SIG-M5 treated with dmso at 0.1 percent for 504 hours (cell line): ENCODE measurements around the gene OXT.

Experiments used
- DNase-seq: peaks from one replicate; lab custom pipeline; 2025; ENCODE audit not compliant: unreplicated experiment; lab: John Stamatoyannopoulos, UW

Gene OXT

DNA sequence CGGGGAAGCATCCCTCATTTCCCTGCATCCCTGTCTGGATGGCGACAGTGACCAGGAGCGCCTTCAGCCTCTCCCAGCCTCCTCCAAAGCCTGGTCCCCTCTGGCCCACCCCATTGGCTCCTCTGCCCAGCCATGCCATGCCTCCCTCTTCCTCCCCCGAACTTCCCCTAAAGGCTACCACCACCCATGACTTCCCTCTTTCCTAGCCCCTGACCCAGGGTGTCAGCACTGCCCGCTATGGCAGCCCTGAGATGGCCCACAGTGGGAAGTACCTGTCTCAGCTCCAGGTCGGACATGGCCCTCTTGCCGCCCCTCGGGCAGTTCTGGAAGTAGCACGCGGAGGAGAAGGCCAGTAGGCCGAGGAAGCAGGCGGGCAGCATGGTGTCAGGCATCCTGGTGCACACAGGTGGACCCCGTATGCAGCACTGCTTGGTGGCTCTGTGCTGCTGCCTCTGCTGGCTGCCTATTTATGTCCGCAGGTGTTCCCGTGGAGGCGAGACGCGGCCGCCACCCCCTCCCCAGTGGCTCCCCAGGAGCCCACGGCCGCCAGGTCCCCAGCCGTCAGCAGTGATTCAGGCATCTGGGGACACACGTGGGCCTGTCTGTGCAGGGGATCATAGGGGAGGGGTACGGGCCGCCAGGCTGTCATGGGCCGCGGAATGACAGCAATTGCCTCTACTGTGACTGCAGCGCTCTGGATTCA is 13.0 kb downstream of the OXT start, which contains the start of gene AVP:
Gene AVP, minus strand, starts transcription at position 442 of the 703 bp plus-strand sequence. Its CDS starts 50 bp downstream, at position 392.
- no peak for DNase-seq

DNA sequence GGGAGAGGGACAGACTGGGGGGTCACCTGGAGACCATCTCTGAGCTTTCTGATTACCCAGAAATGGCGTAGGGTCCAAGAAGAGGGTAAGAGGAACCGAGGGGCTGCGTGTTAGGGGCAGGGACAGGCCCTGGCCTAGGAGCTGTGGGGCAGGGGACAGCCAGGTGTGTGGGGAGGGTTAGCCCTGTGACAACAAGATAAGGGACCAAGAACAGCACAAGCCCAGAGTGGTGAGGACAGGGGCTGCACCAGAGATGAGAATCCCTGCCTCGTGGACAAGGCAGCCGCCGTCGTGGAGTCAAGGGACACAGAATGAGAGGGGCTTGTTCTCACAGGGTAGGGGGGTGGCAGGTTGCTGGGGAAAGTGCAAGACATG is 13.6 kb downstream of the OXT start:
- DNase-seq, result no peak

GRCh38 chr20:3085571-3086072 is 14.2 kb downstream of the OXT start:
- DNase-seq, result no peak

DNA sequence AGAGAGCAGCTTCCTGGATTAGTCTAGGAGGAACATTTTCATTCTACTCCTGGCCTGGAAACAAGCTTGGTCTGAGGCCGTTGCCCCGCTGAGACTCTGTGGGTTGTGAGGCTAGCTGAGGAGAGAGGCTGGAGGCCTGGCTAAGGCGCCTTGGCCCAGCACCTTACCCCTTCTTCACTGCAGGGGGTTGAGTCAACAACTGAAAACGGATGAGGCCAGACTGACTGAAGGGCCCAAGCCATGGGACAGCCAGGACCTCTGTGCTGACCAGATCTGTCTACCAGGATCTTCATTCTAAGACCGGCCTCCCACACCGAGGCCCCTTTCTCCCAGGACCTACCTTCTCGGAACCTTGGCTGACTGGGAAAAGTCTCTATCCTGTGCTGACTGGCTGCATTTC is 16.6 kb downstream of the OXT start:
- no peak for DNase-seq

DNA sequence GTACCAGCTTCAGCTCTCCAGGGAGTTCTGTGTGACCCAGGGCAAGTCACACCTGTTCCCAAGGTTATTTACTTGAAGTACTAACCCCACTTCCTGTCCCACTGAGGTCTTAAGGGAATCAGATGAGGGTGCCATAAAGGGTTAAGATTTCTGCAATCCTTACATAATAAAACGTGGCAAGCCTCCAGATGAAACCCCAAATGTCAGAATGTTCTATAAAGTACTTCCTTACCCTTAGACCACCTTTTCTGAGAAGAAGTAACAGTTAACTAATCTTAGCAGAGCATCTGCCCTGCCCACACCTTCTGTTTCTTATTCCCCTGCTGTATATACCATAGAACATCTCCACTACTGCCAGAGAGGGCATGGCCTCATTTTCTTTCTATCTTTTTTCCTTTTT is 19.1 kb downstream of the OXT start:
- DNase-seq, result no peak

GRCh38 chr20:3092611-3093379 is 21.4 kb downstream of the OXT start:
- DNase-seq, result no peak

DNA sequence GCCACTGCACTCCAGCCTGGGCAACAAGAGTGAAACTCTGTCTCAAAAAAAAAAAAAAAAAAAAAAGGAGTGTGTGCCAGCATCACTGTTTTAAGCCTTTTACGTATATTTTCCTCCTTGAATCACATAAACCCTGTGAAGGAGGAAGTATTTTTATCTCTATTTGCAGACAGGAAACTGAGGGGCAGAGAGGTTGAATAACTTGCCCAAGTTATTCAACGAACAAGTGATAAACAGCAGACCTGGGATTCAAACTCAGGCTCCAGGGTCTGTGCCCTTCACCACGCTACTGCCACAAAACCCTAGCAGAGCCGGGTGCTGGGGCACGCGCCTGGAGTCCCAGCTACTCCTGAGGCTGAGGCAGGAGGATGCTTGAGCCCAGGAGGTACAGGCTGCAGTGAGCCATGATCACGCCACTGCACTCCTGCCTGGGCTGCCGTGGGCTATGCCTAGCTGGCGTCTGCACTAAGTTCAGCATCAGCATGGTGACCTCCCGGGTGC is 22.5 kb downstream of the OXT start:
- peak; percentile 43 for DNase-seq

DNA sequence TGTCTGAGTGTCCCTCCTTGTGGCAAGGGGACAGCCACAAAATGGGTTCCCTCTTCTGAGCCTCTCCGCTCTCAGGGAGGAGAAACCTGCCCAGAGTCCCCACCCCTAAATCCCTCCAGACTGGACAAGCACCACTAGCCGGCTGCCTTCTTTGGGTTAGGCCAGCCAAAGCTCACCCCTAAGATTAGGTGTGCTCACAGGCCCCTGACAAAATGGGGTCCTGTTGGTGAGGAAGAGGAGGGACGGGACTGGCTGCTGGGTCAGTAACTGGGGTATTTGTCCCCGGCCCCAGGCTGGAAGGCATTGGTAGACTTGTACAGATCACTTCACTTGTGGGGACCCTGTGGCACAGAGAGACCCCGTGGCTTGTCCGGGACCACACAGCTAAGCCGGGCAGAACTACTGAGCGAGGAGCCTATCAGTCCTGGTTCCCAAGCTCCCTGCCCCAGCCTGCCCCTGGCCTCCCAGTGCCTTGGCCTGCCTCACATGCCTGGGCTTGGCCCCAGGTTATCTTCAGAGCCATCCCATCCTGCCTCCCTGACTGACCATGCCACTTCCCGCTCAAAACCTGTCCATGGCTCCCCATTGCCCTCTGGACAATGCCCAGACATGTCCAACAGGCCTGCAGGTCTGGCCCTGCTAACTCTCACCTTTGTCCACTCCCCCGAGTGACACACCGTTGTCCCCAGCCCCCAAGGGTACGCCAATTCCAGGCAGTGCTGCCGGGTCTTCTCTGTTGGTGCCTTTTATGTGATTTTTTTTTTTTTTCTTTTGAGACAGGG is 23.6 kb downstream of the OXT start:
- DNase-seq, result no peak

GRCh38 chr20:3100480-3100879 is 29.1 kb downstream of the OXT start:
- DNase-seq, result no peak

- DNase-seq, result no peak
Measured at GRCh38 chr20:3101251-3101650, 29.8 kb downstream of the OXT start.

- DNase-seq, result no peak
Measured at GRCh38 chr20:3101737-3102574, 30.5 kb downstream of the OXT start.

GRCh38 chr20:3102575-3103368 is 31.4 kb downstream of the OXT start:
- no peak for DNase-seq

DNA sequence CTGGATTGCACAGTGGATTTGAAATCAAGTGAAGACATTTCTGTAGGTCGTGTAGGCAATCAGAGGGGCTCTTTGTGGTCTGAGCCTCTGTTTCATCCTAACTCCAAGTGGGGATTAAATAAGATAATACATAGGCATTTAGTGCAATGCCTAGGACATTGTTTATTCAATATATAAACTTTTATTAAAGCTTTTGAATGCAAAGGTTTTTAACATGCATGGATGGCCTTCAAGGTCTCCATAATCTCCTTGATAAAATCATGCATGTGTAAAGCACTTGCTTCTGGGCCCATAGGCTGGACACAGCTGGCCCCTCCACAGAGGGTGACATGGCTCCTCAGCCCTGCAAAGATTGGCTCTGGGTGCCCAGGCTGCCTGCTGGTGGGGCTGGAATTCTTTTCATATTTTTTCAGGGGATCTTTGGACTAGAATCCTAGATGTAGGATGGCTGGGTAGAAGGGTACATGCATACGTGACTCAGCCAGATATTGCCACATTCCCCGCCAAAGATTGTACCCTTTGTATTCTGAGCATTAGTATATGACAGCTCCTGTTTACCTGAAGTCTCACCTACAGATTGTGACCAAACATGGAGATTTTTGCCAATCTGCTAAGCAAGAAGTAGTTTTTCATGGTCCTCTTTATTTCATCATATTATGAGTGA is 32.1 kb downstream of the OXT start:
- no peak for DNase-seq

DNA sequence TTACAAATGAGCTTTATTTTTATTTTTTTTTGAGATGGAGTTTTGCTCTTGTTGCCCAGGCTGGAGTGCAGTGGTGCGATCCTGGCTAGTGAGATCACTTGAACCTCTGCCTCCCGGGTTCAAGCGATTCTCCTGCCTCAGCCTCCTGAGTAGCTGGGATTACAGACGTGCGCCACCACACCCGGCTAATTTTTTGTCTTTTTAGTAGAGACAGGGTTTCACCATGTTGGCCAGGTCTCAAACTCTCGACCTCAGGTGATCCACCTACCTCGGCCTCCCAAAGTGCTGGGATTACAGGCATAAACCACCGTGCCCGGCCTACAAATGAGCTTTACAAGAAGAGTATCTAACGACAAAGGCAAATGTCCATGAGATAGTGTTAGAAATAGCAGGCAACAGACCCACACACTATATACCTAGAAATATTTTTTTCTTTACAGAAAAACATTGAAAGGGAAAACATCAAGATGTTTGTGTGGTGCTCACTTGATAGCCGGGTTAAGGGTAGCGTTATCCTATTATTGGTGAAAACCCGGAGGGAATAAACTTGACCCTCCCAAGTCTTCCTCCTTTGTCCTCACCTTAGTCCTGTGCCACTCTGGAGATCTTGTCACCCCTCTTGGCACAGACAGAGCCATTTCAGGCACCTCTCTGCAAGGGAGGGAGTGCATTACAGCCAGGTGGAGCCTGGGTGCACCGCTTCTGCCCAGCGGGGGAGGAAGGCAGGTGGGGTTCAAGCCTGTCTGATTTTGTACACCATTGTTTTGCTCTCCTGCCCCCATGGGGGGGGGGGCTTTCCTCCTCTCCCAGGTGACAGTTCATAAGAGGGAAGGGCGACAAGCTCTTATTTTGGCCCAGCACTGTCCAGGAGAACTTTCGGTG is 34.1 kb downstream of the OXT start:
- DNase-seq, result no peak

DNA sequence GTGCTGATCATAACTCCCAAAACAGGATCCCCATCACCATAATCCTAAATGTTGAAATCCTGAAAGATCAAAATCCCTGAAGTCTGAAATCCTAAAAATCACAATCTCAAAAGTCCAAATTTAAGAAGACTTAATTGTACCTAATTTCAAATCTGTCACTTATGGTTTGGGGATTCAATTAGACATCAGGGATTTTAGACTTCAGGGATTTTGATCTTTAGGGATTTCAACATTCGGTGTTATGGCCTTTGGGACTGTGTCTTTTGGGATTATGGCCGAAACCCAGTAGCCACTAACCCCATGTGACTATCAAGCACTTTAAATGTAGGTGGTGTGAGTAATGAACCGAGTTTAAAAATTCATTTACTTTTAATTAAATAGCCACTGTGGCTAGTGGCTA is 34.8 kb downstream of the OXT start:
- DNase-seq, result no peak

DNA sequence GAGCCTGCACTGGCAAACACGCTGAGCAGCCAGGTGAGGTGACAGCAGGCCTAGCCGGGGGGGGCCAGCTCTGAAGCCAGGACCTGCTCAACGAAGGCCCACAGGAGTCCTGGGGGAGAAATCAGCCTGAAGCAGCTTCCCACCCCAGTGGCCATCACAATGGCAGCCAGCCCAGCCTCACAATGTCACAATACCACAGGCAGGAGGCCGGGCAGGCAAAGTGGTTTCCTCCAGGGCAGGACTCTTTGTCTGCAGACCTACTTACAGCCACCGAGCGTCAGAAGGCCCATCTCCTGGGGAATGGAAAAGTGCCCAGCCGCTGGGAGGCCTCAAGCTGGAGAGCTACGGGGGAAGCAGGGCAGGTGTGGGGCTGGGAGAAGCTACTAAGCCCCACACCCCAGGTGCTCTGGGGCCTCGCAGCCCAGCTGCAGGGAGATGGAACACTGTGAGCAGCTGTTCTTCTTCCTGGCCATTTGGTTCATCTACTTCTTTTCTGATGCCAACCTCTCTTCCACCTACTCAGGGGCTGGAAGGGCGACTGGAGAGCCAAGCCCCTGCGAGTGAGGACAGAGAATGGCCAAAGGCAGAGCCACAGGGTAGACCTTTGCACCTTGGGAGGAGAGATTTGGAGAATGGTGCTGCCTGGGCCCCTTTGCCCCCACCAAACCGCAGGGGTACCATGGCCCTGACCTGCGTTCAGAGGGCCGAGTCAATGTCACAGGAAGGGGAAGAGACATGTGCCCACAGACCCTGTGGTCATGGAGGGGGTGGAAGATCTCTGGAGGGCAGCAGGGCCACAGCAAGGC is 35.4 kb downstream of the OXT start:
- DNase-seq, result no peak

DNA sequence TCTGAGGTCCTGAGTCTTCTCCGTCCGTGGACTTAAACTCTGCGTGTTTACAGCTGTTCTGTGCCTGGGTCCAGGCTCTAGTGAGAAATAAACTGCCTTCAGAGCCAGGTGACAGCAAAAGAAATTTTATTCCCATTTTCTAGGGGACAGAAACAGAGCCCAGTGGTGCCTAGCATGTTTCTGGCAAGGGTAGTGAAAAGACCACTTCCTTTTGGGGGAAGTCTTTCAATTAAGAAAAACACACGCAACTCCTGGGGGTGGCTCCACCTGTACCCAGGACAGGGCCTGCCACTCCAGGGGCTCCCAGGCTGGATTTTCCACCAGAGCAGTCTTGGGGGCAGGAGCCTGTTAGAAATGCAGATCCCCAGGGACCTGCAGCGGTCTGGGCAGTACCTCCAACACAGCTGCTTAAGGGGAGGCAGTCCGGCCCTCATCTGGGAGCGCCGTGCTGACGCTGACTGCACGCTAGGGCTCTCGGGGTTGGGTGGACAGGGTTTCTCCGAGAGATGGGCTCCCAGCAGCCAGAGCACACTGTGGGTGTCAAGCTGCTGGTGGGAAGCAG is 36.1 kb downstream of the OXT start:
- no peak for DNase-seq
